ENCODE measurements around the gene FAM149B1. TPM values are rescaled to one million over a fixed set of nuclear protein-coding genes. Genes with fewer than 3 reads are reported as not detected.
"Not testable (repeated sequence)": the region's sequence is repeated elsewhere in the genome, so short reads cannot be mapped to it uniquely, and the experiment has no call there.

The FAM149B1 gene
- total RNA-seq, 2 donors from 2014 or later = 4.9 to 17.1 TPM

DNA sequence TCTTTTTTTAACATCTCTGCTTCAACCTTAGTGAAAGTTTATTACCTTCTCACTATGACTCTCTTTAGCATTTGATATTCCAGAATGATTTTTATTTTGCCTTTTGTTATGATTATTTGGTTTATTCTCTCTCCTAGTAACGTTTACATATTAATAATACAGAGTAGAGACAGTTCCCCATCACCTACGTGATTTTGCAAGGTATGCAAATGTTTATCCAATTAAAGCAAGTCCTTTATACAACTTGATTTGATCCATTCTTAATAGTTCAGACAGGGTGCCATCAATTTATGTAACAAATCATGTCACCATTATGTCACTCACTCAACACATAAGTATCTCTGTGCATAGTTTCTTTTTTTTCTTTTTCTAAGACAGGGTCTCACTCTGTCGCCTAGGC, 26.3 kb upstream of the FAM149B1 start:
- Histone ChIP-seq H3K9me3 (no peaks in the 10 kb centered on the region), H3K4me3 (no peak overlapping the region), H3K27me3 (no peaks in the 10 kb centered on the region), H3K27ac (no peak overlapping the region), H3K36me3 (replicated peaks in 1 of 2; ENCODE audit: insufficient read depth in 1 of 2, low read depth in 2 of 2) (peaks cover 4 to 37% of the 10 kb centered on the region in 2 donors), H3K4me1 (no peaks in the 10 kb centered on the region)
- WGBS, 2 donors = 75 to 86% methylated on average over 3 of the region's 3 CpGs
- DNase-seq = no peak
- TF ChIP-seq, protein P1, sequence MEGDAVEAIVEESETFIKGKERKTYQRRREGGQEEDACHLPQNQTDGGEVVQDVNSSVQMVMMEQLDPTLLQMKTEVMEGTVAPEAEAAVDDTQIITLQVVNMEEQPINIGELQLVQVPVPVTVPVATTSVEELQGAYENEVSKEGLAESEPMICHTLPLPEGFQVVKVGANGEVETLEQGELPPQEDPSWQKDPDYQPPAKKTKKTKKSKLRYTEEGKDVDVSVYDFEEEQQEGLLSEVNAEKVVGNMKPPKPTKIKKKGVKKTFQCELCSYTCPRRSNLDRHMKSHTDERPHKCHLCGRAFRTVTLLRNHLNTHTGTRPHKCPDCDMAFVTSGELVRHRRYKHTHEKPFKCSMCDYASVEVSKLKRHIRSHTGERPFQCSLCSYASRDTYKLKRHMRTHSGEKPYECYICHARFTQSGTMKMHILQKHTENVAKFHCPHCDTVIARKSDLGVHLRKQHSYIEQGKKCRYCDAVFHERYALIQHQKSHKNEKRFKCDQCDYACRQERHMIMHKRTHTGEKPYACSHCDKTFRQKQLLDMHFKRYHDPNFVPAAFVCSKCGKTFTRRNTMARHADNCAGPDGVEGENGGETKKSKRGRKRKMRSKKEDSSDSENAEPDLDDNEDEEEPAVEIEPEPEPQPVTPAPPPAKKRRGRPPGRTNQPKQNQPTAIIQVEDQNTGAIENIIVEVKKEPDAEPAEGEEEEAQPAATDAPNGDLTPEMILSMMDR (IDR thresholded peaks at IDR 0.05) = no peak
- no peak for TF ChIP-seq POLR2A (IDR thresholded peaks at IDR 0.05)
- intact Hi-C loops (cut with DNase I) = no loop called here
- no peak for ATAC-seq

DNA sequence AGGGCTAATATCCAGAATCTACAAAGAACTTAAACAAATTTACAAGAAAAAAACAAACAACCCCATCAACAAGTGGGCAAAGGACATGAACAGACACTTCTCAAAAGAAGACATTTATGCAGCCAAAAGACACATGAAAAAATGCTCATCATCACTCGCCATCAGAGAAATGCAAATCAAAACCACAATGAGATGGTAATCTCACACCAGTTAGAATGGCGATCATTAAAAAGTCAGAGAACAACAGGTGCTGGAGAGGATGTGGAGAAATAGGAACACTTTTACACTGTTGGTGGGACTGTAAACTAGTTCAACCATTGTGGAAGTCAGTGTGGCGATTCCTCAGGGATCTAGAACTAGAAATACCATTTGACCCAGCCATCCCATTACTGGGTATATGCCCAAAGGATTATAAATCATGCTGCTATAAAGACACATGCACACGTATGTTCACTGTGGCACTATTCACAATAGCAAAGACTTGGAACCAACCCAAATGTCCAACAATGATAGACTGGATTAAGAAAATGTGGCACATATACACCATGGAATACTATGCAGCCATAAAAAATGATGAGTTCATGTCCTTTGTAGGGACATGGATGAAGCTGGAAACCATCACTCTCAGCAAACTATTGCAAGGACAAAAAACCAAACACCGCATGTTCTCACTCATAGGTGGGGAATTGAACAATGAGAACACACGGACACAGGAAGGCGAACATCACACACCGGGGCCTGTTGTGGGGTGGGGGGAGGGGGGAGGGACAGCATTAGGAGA, 17.1 kb upstream of the FAM149B1 start:
- H3K4me3 ChIP-seq; H3K9me3 ChIP-seq; H3K4me1 ChIP-seq; DNase-seq; H3K27me3 ChIP-seq; intact Hi-C loops (cut with DNase I); H3K27ac ChIP-seq; ATAC-seq: not testable (repeated sequence)
- H3K36me3 ChIP-seq (replicated peaks in 1 of 2; ENCODE audit: insufficient read depth in 1 of 2, low read depth in 2 of 2) = peaks cover 0 to 24% of the 10 kb centered on the region in 2 donors
- WGBS, 2 donors = 98 to 99% methylated on average over 5 to 7 of the region's 8 CpGs

DNA sequence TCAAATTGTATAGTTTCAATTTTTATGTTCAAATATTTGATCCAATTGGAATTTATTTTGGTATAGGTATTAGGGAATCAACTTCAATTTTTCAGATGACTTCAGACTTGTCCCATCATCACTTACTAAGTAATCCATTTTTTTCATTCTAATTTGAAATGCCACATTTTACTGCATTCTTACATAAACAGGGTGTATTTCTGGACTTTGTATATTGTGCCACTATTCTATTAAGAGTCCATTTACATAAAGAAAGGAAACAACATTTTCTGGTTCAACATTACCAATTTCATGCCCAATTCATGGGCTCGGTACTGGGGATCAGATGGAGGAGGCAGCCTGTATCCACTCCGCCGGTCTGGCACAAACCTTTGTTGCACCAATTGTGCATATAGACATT, 15.9 kb upstream of the FAM149B1 start:
- no peaks in the 10 kb centered on the region for H3K27me3 ChIP-seq
- intact Hi-C loops (cut with DNase I) = no loop called here
- no peak overlapping the region for H3K4me3 ChIP-seq
- no peaks in the 10 kb centered on the region for H3K4me1 ChIP-seq
- TF ChIP-seq POLR2A (IDR thresholded peaks at IDR 0.05) = no peak
- no peak overlapping the region for H3K27ac ChIP-seq
- 98 to 99% methylated on average over 3 of the region's 3 CpGs for WGBS, 2 donors
- H3K9me3 ChIP-seq = no peaks in the 10 kb centered on the region
- H3K36me3 ChIP-seq (replicated peaks in 1 of 2; ENCODE audit: insufficient read depth in 1 of 2, low read depth in 2 of 2) = peaks cover 0 to 19% of the 10 kb centered on the region in 2 donors
- DNase-seq (no peak), ATAC-seq (no peak)

DNA sequence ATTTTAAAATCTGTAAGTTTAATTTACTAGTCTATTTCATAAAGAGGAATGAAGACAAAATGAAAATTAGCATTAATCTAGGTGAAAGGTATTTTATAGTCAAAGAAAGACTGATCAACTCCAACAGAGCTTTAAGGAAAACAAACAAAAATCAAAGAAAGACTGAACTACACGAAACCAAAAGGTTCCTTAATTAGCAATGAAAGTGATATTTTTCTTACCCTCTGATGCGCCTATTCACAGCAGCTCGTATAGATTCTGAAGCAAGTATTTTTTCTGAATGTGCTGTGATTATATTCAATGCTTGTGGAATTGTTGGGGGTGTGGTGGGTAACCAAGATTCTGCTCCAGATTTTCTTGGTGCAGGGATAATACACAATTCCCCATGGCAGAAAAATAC, 11.9 kb upstream of the FAM149B1 start:
- 80 to 93% methylated on average over 3 of the region's 3 CpGs for WGBS, 2 donors
- TF ChIP-seq, protein P1 (IDR thresholded peaks at IDR 0.05) = no peak
- TF ChIP-seq POLR2A (IDR thresholded peaks at IDR 0.05) = no peak
- no peak overlapping the region for H3K27ac ChIP-seq
- no peaks in the 10 kb centered on the region for H3K9me3 ChIP-seq
- DNase-seq (no peak), ATAC-seq (no peak)
- intact Hi-C loops (cut with DNase I) = no loop called here
- peaks cover 0 to 9% of the 10 kb centered on the region in 2 donors for H3K36me3 ChIP-seq (replicated peaks in 1 of 2; ENCODE audit: insufficient read depth in 1 of 2, low read depth in 2 of 2)
- H3K27me3 ChIP-seq = no peaks in the 10 kb centered on the region
- H3K4me1 ChIP-seq = no peaks in the 10 kb centered on the region
- no peak overlapping the region for H3K4me3 ChIP-seq

DNA sequence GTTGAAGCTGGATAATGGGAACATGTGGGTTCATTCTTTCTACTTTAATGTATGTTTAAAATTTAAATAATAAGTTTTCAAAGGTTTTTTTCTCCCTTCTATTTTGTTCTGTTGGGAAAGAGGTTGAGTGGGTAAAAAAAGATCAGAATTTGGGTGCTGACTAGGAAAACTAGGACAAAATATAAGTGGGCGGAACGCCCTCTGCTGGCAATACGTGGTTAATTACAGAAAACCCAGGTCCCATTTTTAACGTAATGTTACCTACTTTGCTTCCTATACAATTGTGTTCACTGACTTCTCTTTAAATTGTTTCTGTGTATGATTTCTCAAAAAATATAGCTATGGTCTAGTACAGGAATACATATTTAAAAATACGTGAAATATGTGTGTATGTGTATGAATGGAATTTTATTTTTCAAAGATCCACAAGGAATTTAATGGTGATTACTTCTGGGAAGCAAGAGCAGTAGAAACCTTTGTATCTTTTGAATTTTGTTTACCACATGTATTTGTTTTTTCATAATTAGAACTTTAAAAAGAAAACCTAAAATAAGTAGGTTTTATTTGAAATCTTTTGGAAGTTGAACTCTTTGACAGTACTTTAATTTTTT, 8.8 kb upstream of the FAM149B1 start:
- H3K36me3 ChIP-seq (replicated peaks in 1 of 2; ENCODE audit: insufficient read depth in 1 of 2, low read depth in 2 of 2) = peaks cover 0 to 15% of the 10 kb centered on the region in 2 donors
- H3K27me3 ChIP-seq = no peaks in the 10 kb centered on the region
- no peak for ATAC-seq
- peaks cover 12% of the 10 kb centered on the region for H3K4me1 ChIP-seq
- no peak overlapping the region for H3K27ac ChIP-seq
- no peak overlapping the region for H3K4me3 ChIP-seq
- H3K9me3 ChIP-seq = no peaks in the 10 kb centered on the region
- peak; percentile 52 to 66 (median 62) for DNase-seq
- 8 to 14% methylated on average over 5 of the region's 5 CpGs for WGBS, 2 donors
- TF ChIP-seq POLR2A (IDR thresholded peaks at IDR 0.05) = no peak
- TF ChIP-seq, protein P1 (IDR thresholded peaks at IDR 0.05) = peak; percentile 48 to 69 (median 60)
- intact Hi-C loops (cut with DNase I) = no loop called here
